HL-60 (cell line): ENCODE measurements around the gene ZDHHC17.

Experiments
- POLR2AphosphoS5 ChIP-seq: IDR thresholded peaks from 2 replicates; pipeline ENCODE4 v1.6.1; 2012; ENCODE audit warnings: low read depth
- TF ChIP-seq, protein P1 (sequence below): IDR thresholded peaks from one replicate; pipeline ENCODE4 v1.5.1; 2011; ENCODE audit warnings: low read length, control low read depth, inconsistent platforms; ENCODE audit not compliant: insufficient read depth

DNA sequence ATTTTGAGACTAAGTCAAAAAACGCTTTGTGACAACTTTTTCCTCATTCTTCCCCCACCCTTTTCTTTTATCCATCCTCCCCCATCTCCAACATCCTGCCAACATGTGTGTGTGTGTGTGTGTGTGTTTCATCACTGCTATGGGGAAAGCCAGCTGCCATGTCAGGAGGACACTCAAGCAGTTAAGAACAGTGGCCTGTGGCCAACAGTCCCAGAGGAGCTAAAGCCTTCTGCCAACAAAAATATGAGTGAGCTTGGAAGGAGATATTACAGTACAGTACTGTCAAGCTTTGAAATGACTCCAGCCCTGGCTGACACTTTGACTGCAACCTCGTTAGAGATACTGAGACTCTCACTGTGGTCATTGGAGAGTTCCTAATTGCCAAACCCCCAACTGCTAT, 119.9 kb downstream of the ZDHHC17 start:
- TF ChIP-seq, protein P1, sequence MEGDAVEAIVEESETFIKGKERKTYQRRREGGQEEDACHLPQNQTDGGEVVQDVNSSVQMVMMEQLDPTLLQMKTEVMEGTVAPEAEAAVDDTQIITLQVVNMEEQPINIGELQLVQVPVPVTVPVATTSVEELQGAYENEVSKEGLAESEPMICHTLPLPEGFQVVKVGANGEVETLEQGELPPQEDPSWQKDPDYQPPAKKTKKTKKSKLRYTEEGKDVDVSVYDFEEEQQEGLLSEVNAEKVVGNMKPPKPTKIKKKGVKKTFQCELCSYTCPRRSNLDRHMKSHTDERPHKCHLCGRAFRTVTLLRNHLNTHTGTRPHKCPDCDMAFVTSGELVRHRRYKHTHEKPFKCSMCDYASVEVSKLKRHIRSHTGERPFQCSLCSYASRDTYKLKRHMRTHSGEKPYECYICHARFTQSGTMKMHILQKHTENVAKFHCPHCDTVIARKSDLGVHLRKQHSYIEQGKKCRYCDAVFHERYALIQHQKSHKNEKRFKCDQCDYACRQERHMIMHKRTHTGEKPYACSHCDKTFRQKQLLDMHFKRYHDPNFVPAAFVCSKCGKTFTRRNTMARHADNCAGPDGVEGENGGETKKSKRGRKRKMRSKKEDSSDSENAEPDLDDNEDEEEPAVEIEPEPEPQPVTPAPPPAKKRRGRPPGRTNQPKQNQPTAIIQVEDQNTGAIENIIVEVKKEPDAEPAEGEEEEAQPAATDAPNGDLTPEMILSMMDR, result no peak
- no peak for TF ChIP-seq POLR2AphosphoS5
